GM12878 (cell line): ENCODE data around the gene RAD51B. TPM values are rescaled to one million over a fixed set of nuclear protein-coding genes. Genes with fewer than 3 reads are reported as not detected.

Source experiments
- ATAC-seq: fragments of 200-7000 bp; cut with Tn5 transposase; 3 replicates; pipeline ENCODE4 v1.9.1; 2020; ENCODE audit warnings: mild to moderate bottlenecking, moderate library complexity
- BruUV-seq: library from RNA; stranded (reverse); fragments of 400-500 nt; replicated peaks from 2 replicates; lab custom pipeline; 2021; lab: Mats Ljungman, UMichigan
- CTCF ChIA-PET: fragments of 300-600 bp; sonication (Branson Sonifier 250); formaldehyde crosslinking; extraction: SDS; loops from one replicate; lab custom pipeline; 2021; ENCODE audit warnings: inconsistent platforms; lab: Yijun Ruan, JAX
- POLR2A ChIA-PET: fragments of 350-600 bp; formaldehyde crosslinking; extraction: SDS; loops from one replicate; lab custom pipeline; 2021; ENCODE audit warnings: inconsistent platforms; lab: Charles Lee
- RAD21 ChIA-PET: fragments of 300-600 bp; sonication (Branson Sonifier 250); formaldehyde crosslinking; loops from one replicate; lab custom pipeline; 2023; ENCODE audit warnings: antibody characterized with exemption; ENCODE audit not compliant: unreplicated experiment; lab: Charles Lee
- SMC1A ChIA-PET: fragments of 300-600 bp; sonication (Branson Sonifier 250); formaldehyde crosslinking; loops from one replicate; lab custom pipeline; 2023; ENCODE audit not compliant: unreplicated experiment, uncharacterized antibody; lab: Charles Lee
- DNase-seq: peaks from one replicate; pipeline ENCODE4 v3.0.0-alpha.2; 2011; ENCODE audit warnings: low read depth, low spot score
- FAIRE-seq: peaks from 3 replicates; lab custom pipeline; 2011; peaks lifted over from hg19 to GRCh38; lab: Jason Lieb, UNC
- H2AFZ ChIP-seq: 2 replicates; pipeline ENCODE4 v1.6.0; 2011; ENCODE audit warnings: low read depth, low read length, control low read depth; ENCODE audit not compliant: control insufficient read depth
- H3K27ac ChIP-seq: 2 replicates; pipeline ENCODE4 v1.5.1; 2011; ENCODE audit warnings: control low read depth; ENCODE audit not compliant: control insufficient read depth, insufficient read depth
- H3K27me3 ChIP-seq, 2 experiments: replicated peaks in 1 of 2; 2 replicates each; pipeline versions ENCODE4 v1.6.0 to v1.6.1; 2011; ENCODE audit warnings: low read length in 1 of 2; ENCODE audit not compliant: control insufficient read depth in 2 of 2, insufficient read depth in 2 of 2
- H3K36me3 ChIP-seq, 2 experiments: 2 replicates each; pipeline ENCODE4 v1.5.1; 2011; ENCODE audit warnings: low read length in 1 of 2; ENCODE audit not compliant: control insufficient read depth in 2 of 2, insufficient read depth in 2 of 2
- H3K4me1 ChIP-seq: 2 replicates; pipeline ENCODE4 v1.6.1; 2011; ENCODE audit warnings: mild to moderate bottlenecking, low read length, moderate library complexity, mixed read lengths; ENCODE audit not compliant: control insufficient read depth, insufficient read depth
- H3K4me2 ChIP-seq: 2 replicates; pipeline ENCODE4 v1.6.0; 2011; ENCODE audit warnings: control low read depth; ENCODE audit not compliant: control insufficient read depth, insufficient read depth
- H3K4me3 ChIP-seq: fragments of 200-600 bp; sonication (generic); 2 replicates; pipeline ENCODE4 v1.5.1; 2016
- H3K79me2 ChIP-seq: 2 replicates; pipeline ENCODE4 v1.6.0; 2011; ENCODE audit warnings: low read length; ENCODE audit not compliant: control insufficient read depth, insufficient read depth
- H3K9ac ChIP-seq: 2 replicates; pipeline ENCODE4 v1.8.0; 2011; ENCODE audit warnings: low read length, control low read depth, mixed read lengths; ENCODE audit not compliant: control insufficient read depth, insufficient read depth
- H3K9me3 ChIP-seq: replicated peaks from 3 replicates; pipeline ENCODE4 v1.5.1; 2011; ENCODE audit warnings: mild to moderate bottlenecking, low read length; ENCODE audit not compliant: control insufficient read depth, insufficient read depth
- H4K20me1 ChIP-seq: 2 replicates; pipeline ENCODE4 v1.6.0; 2011; ENCODE audit not compliant: control insufficient read depth, insufficient read depth
- BACH1 ChIP-seq: fragments of 450-650 bp; IDR thresholded peaks from 2 replicates; pipeline ENCODE4 v1.6.1; 2017; ENCODE audit warnings: mild to moderate bottlenecking, borderline replicate concordance
- CTCF ChIP-seq, 3 experiments: IDR thresholded peaks in 2 of 3; conservative IDR thresholded peaks in 1 of 3; 2 replicates each; pipeline ENCODE4 v1.5.1; 2011; ENCODE audit warnings: low read depth in 3 of 3, low read length in 3 of 3, mild to moderate bottlenecking in 3 of 3, control low read depth in 2 of 3, moderate library complexity in 2 of 3, inconsistent platforms in 1 of 3, mixed read lengths in 1 of 3; ENCODE audit not compliant: control insufficient read depth in 2 of 3, insufficient read depth in 1 of 3; ENCODE audit errors: extremely low read depth in 1 of 3
- E2F4 ChIP-seq: IDR thresholded peaks from 2 replicates; pipeline ENCODE4 v1.6.1; 2012; ENCODE audit warnings: low read depth, low read length, improper control_type of control experiment
- NR2C2 ChIP-seq: IDR thresholded peaks from 2 replicates; pipeline ENCODE4 v1.6.1; 2011; ENCODE audit warnings: borderline replicate concordance, low read depth; ENCODE audit not compliant: control insufficient read depth, insufficient read length
- SPI1 ChIP-seq: IDR thresholded peaks from 2 replicates; pipeline ENCODE4 v1.6.1; 2011; ENCODE audit warnings: low read depth, mild to moderate bottlenecking, low read length, moderate library complexity, borderline replicate concordance; ENCODE audit not compliant: insufficient read depth
- SREBF1 ChIP-seq: IDR thresholded peaks from 2 replicates; pipeline ENCODE4 v1.6.1; 2012; ENCODE audit warnings: mild to moderate bottlenecking, low read length
- TARDBP ChIP-seq: IDR thresholded peaks from 2 replicates; pipeline ENCODE4 v1.6.1; 2016; ENCODE audit warnings: borderline replicate concordance
- WGBS: methylation state at CpG from one replicate; pipeline ENCODE4 v1.1.6; 2016; ENCODE audit warnings: low lambda C conversion rate; ENCODE audit not compliant: insufficient replicate concordance, insufficient coverage; ENCODE audit errors: missing lambda C conversion rate; 5-methylcytosine and 5-hydroxymethylcytosine counted together
- in situ Hi-C: fragments of 300-500 bp; cut with MboI; formaldehyde crosslinking; loops from 9 replicates; pipeline ENCODE4 v1.14.3; 2018; ENCODE audit warnings: mixed read lengths
- intact Hi-C: fragments of 100-400 bp; cut with micrococcal nuclease; formaldehyde crosslinking; loops from one replicate; pipeline ENCODE4 v1.14.2; 2022; ENCODE audit not compliant: unreplicated experiment
- polyA plus RNA-seq, 11 experiments: library from polyadenylated mRNA; depleted of rRNA in 4 of 11; unstranded in 6 of 11; stranded (reverse) in 5 of 11; fragments of >200 nt; fragmentation: Nextera tagmentation in 4 of 11; fragmentation: Illumina TruSeq in 1 of 11; extraction: Ambion mirVana in 4 of 11; extraction: Trizol in 1 of 11; gene quantifications; 1 replicate in 1 of 11; 2 replicates in 10 of 11; pipeline versions ENCODE4 v1.2.1 to v1.2.3, GENCODE V29; 2011 to 2016; ENCODE audit warnings: inconsistent platforms in 2 of 11, missing spikeins in 2 of 11, low read depth in 1 of 11
- total RNA-seq, 4 experiments: library from RNA; depleted of rRNA in 3 of 4; stranded (reverse); fragments of >200 nt in 3 of 4; fragmentation: Illumina TruSeq in 1 of 4; extraction: Trizol in 1 of 4; gene quantifications; 2 replicates each; pipeline versions ENCODE4 v1.2.1 to v1.2.3, GENCODE V29; 2013 to 2021

The RAD51B gene
- total and polyA plus RNA-seq, 10 of the 15 experiments (the other 5 are each of a cell fraction or from before 2014, with no cell fraction given), result 9.8 to 26.8 (median 21.3) TPM

- TF ChIP-seq CTCF (IDR thresholded peaks at IDR 0.05 in 2 of 3, conservative IDR thresholded peaks at IDR 0.05 in 1 of 3; ENCODE audit: control insufficient read depth in 2 of 3, extremely low read depth in 1 of 3, insufficient read depth in 1 of 3, low read depth in 3 of 3, low read length in 3 of 3) (no peak), E2F4 (no peak), SREBF1 (no peak), BACH1 (no peak), TARDBP (no peak)
- TF ChIP-seq, all 136 proteins: peak for 0
Observed at GRCh38 chr14:68322940-68323620, 503.5 kb downstream of the RAD51B start (continued).

GRCh38 chr14:68325267-68325807 is 505.8 kb downstream of the RAD51B start:
- no peak overlapping the region for H2AFZ ChIP-seq

More at GRCh38 chr14:68325267-68325807, 505.8 kb downstream of the RAD51B start:
- Histone ChIP-seq H3K4me3 (no peak overlapping the region), H3K79me2 (no peaks in the 10 kb centered on the region), H3K27ac (no peak overlapping the region), H3K4me2 (no peak overlapping the region), H3K27me3 (no peaks in the 10 kb centered on the region), H3K9me3 (no peaks in the 10 kb centered on the region), H3K4me1 (peaks cover 34% of the 10 kb centered on the region), H3K9ac (no peak overlapping the region), H3K36me3 (no peaks in the 10 kb centered on the region), H4K20me1 (no peaks in the 10 kb centered on the region)
- FAIRE-seq (no peak), DNase-seq (no peak), ATAC-seq (no peak)
- intact Hi-C loops, result loop anchor here (5.0 kb wide), 1 partner anchor 42 kb away; no protein-coding TSS in a partner anchor
- CTCF ChIA-PET, result interaction anchor here (0.9 kb wide), 1 partner anchor 24 kb away, joined by 3 read pairs; no protein-coding TSS in a partner anchor
- TF ChIP-seq NR2C2 (no peak), SPI1 (peak; percentile 33; the same call in 1 of the 2 replicates)
- SMC1A ChIA-PET, result interaction anchor here (0.7 to 1.5 kb wide), 3 partner anchors 10 to 17 kb away, joined by 3 to 5 read pairs (median 3); no protein-coding TSS in a partner anchor
- in situ Hi-C loops, result no loop called here
- RAD21 ChIA-PET, result interaction anchor here (0.8 to 0.9 kb wide), 2 partner anchors 8 to 11 kb away, joined by 3 read pairs; no protein-coding TSS in a partner anchor
- 93% methylated on average over 5 of the region's 5 CpGs for WGBS
- BruUV-seq, result no TSS peak
- POLR2A ChIA-PET, result interaction anchor here (0.9 to 1.0 kb wide), 2 partner anchors 11 to 44 kb away, joined by 3 read pairs; no protein-coding TSS in a partner anchor
